Uterus (tissue), 2 donors: ENCODE measurements around the gene SRGAP2B.
"Not testable (repeated sequence)": the region's sequence is repeated elsewhere in the genome, so short reads cannot be mapped to it uniquely, and the experiment has no call there.

ENCODE experiments used
- POLR2A ChIP-seq, 2 donors: fragments of 450-650 bp; IDR thresholded peaks; one replicate each; pipeline ENCODE4 v1.6.1; 2016; ENCODE audit warnings: antibody characterized with exemption in 2 of 2, mild to moderate bottlenecking in 1 of 2, moderate library complexity in 1 of 2
- TF ChIP-seq, protein P1 (sequence below), 4 experiments: fragments of 200-600 bp in 2 of 4; fragments of 450-650 bp in 2 of 4; sonication (generic) in 2 of 4; IDR thresholded peaks; one replicate each; pipeline ENCODE4 v1.5.1; 2016 to 2019; ENCODE audit warnings: antibody characterized with exemption in 4 of 4, mild to moderate bottlenecking in 2 of 4, moderate library complexity in 1 of 4

DNA sequence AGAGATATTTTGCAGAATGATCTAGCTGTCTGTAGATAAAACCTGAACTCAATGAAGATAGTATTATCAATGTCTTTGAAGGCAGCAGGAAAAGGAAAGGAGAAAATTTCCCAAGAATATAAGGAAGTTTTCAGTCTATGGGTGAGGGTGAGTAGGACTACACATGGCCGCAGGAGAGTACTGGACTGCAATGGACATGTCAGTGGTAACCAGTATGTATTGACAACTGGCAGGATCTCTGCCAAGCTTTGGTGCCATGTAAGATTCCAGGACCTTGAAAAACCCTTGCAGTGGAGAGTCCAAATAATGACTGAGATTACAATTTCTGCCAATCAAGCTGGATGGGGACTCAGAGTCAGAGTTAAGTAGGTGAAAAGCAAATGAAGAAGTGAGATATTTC, 30.0 kb upstream of the SRGAP2B start:
- TF ChIP-seq, protein P1, sequence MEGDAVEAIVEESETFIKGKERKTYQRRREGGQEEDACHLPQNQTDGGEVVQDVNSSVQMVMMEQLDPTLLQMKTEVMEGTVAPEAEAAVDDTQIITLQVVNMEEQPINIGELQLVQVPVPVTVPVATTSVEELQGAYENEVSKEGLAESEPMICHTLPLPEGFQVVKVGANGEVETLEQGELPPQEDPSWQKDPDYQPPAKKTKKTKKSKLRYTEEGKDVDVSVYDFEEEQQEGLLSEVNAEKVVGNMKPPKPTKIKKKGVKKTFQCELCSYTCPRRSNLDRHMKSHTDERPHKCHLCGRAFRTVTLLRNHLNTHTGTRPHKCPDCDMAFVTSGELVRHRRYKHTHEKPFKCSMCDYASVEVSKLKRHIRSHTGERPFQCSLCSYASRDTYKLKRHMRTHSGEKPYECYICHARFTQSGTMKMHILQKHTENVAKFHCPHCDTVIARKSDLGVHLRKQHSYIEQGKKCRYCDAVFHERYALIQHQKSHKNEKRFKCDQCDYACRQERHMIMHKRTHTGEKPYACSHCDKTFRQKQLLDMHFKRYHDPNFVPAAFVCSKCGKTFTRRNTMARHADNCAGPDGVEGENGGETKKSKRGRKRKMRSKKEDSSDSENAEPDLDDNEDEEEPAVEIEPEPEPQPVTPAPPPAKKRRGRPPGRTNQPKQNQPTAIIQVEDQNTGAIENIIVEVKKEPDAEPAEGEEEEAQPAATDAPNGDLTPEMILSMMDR (IDR thresholded peaks at IDR 0.05): not testable (repeated sequence)
- TF ChIP-seq POLR2A (IDR thresholded peaks at IDR 0.05): not testable (repeated sequence)
